HepG2 (cell line): ENCODE data around the gene SLC23A3. TPM values are rescaled to one million over a fixed set of nuclear protein-coding genes. Genes with fewer than 3 reads are reported as not detected.

Source experiments
- MAFG ChIP-seq: sonication (generic); formaldehyde crosslinking; IDR thresholded peaks from 2 replicates; pipeline ENCODE4 v1.5.1; 2020; ENCODE audit warnings: mild to moderate bottlenecking, missing genetic modification reagents
- NR1H2 ChIP-seq: sonication (generic); formaldehyde crosslinking; IDR thresholded peaks from 2 replicates; pipeline ENCODE4 v1.8.1; 2022; ENCODE audit warnings: low read depth, missing genetic modification reagents, borderline replicate concordance
- SSRP1 ChIP-seq: IDR thresholded peaks from 2 replicates; pipeline ENCODE4 v1.6.1; 2016; ENCODE audit warnings: control low read depth
- TAF1 ChIP-seq: sonication (generic); formaldehyde crosslinking; IDR thresholded peaks from 2 replicates; pipeline ENCODE4 v1.4.0; 2020; ENCODE audit warnings: missing genetic modification reagents
- ZNF567 ChIP-seq: sonication (generic); formaldehyde crosslinking; IDR thresholded peaks from 2 replicates; pipeline ENCODE4 v1.8.1; 2023; ENCODE audit warnings: mild to moderate bottlenecking, missing genetic modification reagents, borderline replicate concordance
- ZNF672 ChIP-seq: sonication (generic); formaldehyde crosslinking; IDR thresholded peaks from 2 replicates; pipeline ENCODE4 v1.8.1; 2022; ENCODE audit warnings: missing genetic modification reagents
- polyA plus RNA-seq, 8 experiments: library from polyadenylated mRNA; depleted of rRNA in 3 of 8; stranded (reverse) in 7 of 8; unstranded in 1 of 8; fragments of >200 nt; fragmentation: Illumina TruSeq in 4 of 8; extraction: Trizol in 4 of 8; gene quantifications; 2 replicates each; pipeline versions ENCODE4 v1.2.1 to v1.2.3, GENCODE V29; 2011 to 2016; ENCODE audit warnings: low read depth in 4 of 8, missing spikeins in 1 of 8, mixed read lengths in 1 of 8; ENCODE audit not compliant: insufficient read depth in 1 of 8
- total RNA-seq, 5 experiments: library from RNA; depleted of rRNA; stranded (reverse); fragments of >200 nt; fragmentation: Illumina TruSeq; extraction: Trizol; gene quantifications; 2 replicates each; pipeline ENCODE4 v1.2.3, GENCODE V29; 2016; ENCODE audit warnings: low read depth in 1 of 5
- TF ChIP-seq, protein P1 (sequence below), 2 experiments: sonication (generic) in 1 of 2; formaldehyde crosslinking in 1 of 2; IDR thresholded peaks; 2 replicates each; pipeline versions ENCODE4 v1.4.0 to v1.6.1; 2018 to 2020; ENCODE audit warnings: missing genetic modification reagents in 2 of 2, borderline replicate concordance in 1 of 2, low read depth in 1 of 2, mild to moderate bottlenecking in 1 of 2, missing biosample characterization in 1 of 2
- TF ChIP-seq, protein P2 (sequence below): sonication (generic); formaldehyde crosslinking; IDR thresholded peaks from 2 replicates; pipeline ENCODE4 v1.5.1; 2020; ENCODE audit warnings: mild to moderate bottlenecking, missing genetic modification reagents, borderline replicate concordance
- TF ChIP-seq, protein P3 (sequence below), 2 experiments: IDR thresholded peaks; 2 replicates each; pipeline ENCODE4 v1.6.1; 2011 to 2012; ENCODE audit warnings: low read length in 2 of 2, borderline replicate concordance in 1 of 2, low read depth in 1 of 2, mild to moderate bottlenecking in 1 of 2, moderate library complexity in 1 of 2
- TF ChIP-seq, protein P4 (sequence below): sonication (generic); formaldehyde crosslinking; IDR thresholded peaks from 2 replicates; pipeline ENCODE4 v1.5.1; 2020; ENCODE audit warnings: missing genetic modification reagents, mild to moderate bottlenecking, borderline replicate concordance
- TF ChIP-seq, protein P5 (sequence below): sonication (generic); formaldehyde crosslinking; conservative IDR thresholded peaks from 2 replicates; pipeline ENCODE4 v1.5.0; 2020; ENCODE audit warnings: missing genetic modification reagents
- TF ChIP-seq, protein P6 (sequence below): sonication (generic); formaldehyde crosslinking; IDR thresholded peaks from 2 replicates; pipeline ENCODE4 v1.4.0; 2020; ENCODE audit warnings: missing genetic modification reagents
- TF ChIP-seq, protein P7 (sequence below): IDR thresholded peaks from 2 replicates; pipeline ENCODE4 v1.6.1; 2016; ENCODE audit warnings: control low read depth

SLC23A3 gene
- total and polyA plus RNA-seq, 2 of the 13 experiments (the other 11 are each of a cell fraction or from before 2014, with no cell fraction given) = 0.38 to 0.78 TPM

DNA sequence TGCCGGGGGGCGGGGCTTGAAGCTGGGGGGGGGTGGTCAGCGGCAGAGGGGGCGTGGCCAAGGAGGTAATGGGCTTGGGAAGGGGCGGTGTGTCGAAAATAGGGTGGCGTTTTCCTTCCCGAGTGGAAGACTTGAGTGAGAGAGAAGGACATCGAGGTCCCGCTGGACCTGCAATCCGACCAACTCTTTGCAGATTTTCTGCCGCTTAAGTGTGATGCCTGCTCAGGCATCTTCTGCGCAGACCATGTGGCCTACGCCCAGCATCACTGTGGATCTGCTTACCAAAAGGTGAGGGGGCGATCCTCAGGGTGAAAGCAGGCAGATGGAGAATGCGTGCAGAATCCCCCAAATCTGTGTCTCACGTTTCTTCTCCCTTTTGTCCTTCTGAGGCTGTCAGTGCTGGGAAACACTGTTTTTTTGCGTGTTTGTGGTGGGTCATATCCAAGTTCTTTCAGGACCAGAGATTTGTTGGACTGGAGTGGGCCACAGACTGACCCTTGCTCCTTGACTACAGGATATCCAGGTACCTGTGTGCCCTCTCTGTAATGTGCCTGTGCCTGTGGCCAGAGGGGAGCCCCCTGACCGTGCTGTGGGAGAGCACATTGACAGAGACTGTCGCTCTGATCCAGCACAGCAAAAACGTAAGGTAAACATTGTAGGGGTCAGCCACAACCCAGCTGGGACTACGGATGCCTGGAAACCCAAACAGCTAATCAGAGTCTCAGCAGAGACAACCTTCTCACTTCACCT lies 37.5 kb upstream of the SLC23A3 start (continued):
- 0 out of 2 replicates have a peak, but pooled peaks have one; percentile 7 for TF ChIP-seq ZNF567 (CRISPR knock-in tag)
- no peak for TF ChIP-seq ZNF672 (CRISPR knock-in tag)
- TF ChIP-seq, protein P1, sequence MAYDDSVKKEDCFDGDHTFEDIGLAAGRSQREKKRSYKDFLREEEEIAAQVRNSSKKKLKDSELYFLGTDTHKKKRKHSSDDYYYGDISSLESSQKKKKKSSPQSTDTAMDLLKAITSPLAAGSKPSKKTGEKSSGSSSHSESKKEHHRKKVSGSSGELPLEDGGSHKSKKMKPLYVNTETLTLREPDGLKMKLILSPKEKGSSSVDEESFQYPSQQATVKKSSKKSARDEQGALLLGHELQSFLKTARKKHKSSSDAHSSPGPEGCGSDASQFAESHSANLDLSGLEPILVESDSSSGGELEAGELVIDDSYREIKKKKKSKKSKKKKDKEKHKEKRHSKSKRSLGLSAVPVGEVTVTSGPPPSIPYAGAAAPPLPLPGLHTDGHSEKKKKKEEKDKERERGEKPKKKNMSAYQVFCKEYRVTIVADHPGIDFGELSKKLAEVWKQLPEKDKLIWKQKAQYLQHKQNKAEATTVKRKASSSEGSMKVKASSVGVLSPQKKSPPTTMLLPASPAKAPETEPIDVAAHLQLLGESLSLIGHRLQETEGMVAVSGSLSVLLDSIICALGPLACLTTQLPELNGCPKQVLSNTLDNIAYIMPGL (CRISPR knock-in tag; IDR thresholded peaks at IDR 0.05; ENCODE audit: borderline replicate concordance in 1 of 2, low read depth in 1 of 2) = peak; percentile 21 to 67; a peak in 2 of 4 replicates
- TF ChIP-seq, protein P2, sequence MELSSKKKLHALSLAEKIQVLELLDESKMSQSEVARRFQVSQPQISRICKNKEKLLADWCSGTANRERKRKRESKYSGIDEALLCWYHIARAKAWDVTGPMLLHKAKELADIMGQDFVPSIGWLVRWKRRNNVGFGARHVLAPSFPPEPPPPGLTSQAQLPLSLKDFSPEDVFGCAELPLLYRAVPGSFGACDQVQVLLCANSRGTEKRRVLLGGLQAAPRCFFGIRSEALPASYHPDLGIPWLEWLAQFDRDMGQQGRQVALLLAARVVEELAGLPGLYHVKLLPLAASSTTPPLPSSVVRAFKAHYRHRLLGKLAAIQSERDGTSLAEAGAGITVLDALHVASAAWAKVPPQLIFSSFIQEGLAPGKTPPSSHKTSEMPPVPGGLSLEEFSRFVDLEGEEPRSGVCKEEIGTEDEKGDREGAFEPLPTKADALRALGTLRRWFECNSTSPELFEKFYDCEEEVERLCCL (CRISPR knock-in tag) = no peak
- TF ChIP-seq NR1H2 (CRISPR knock-in tag) = no peak
- no peak for TF ChIP-seq MAFG (CRISPR knock-in tag)
- TF ChIP-seq, protein P3, sequence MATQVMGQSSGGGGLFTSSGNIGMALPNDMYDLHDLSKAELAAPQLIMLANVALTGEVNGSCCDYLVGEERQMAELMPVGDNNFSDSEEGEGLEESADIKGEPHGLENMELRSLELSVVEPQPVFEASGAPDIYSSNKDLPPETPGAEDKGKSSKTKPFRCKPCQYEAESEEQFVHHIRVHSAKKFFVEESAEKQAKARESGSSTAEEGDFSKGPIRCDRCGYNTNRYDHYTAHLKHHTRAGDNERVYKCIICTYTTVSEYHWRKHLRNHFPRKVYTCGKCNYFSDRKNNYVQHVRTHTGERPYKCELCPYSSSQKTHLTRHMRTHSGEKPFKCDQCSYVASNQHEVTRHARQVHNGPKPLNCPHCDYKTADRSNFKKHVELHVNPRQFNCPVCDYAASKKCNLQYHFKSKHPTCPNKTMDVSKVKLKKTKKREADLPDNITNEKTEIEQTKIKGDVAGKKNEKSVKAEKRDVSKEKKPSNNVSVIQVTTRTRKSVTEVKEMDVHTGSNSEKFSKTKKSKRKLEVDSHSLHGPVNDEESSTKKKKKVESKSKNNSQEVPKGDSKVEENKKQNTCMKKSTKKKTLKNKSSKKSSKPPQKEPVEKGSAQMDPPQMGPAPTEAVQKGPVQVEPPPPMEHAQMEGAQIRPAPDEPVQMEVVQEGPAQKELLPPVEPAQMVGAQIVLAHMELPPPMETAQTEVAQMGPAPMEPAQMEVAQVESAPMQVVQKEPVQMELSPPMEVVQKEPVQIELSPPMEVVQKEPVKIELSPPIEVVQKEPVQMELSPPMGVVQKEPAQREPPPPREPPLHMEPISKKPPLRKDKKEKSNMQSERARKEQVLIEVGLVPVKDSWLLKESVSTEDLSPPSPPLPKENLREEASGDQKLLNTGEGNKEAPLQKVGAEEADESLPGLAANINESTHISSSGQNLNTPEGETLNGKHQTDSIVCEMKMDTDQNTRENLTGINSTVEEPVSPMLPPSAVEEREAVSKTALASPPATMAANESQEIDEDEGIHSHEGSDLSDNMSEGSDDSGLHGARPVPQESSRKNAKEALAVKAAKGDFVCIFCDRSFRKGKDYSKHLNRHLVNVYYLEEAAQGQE (IDR thresholded peaks at IDR 0.05; ENCODE audit: borderline replicate concordance in 1 of 2, low read depth in 1 of 2, low read length in 2 of 2) = no peak
- TF ChIP-seq TAF1 (CRISPR knock-in tag) = no peak
- TF ChIP-seq, protein P4, sequence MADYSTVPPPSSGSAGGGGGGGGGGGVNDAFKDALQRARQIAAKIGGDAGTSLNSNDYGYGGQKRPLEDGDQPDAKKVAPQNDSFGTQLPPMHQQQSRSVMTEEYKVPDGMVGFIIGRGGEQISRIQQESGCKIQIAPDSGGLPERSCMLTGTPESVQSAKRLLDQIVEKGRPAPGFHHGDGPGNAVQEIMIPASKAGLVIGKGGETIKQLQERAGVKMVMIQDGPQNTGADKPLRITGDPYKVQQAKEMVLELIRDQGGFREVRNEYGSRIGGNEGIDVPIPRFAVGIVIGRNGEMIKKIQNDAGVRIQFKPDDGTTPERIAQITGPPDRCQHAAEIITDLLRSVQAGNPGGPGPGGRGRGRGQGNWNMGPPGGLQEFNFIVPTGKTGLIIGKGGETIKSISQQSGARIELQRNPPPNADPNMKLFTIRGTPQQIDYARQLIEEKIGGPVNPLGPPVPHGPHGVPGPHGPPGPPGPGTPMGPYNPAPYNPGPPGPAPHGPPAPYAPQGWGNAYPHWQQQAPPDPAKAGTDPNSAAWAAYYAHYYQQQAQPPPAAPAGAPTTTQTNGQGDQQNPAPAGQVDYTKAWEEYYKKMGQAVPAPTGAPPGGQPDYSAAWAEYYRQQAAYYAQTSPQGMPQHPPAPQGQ (CRISPR knock-in tag) = no peak; the same call in 1 of the 2 replicates
- TF ChIP-seq, protein P5, sequence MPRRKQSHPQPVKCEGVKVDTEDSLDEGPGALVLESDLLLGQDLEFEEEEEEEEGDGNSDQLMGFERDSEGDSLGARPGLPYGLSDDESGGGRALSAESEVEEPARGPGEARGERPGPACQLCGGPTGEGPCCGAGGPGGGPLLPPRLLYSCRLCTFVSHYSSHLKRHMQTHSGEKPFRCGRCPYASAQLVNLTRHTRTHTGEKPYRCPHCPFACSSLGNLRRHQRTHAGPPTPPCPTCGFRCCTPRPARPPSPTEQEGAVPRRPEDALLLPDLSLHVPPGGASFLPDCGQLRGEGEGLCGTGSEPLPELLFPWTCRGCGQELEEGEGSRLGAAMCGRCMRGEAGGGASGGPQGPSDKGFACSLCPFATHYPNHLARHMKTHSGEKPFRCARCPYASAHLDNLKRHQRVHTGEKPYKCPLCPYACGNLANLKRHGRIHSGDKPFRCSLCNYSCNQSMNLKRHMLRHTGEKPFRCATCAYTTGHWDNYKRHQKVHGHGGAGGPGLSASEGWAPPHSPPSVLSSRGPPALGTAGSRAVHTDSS (CRISPR knock-in tag) = no peak
- TF ChIP-seq SSRP1 (CRISPR knock-in tag) = peak; percentile 97
- TF ChIP-seq, protein P6, sequence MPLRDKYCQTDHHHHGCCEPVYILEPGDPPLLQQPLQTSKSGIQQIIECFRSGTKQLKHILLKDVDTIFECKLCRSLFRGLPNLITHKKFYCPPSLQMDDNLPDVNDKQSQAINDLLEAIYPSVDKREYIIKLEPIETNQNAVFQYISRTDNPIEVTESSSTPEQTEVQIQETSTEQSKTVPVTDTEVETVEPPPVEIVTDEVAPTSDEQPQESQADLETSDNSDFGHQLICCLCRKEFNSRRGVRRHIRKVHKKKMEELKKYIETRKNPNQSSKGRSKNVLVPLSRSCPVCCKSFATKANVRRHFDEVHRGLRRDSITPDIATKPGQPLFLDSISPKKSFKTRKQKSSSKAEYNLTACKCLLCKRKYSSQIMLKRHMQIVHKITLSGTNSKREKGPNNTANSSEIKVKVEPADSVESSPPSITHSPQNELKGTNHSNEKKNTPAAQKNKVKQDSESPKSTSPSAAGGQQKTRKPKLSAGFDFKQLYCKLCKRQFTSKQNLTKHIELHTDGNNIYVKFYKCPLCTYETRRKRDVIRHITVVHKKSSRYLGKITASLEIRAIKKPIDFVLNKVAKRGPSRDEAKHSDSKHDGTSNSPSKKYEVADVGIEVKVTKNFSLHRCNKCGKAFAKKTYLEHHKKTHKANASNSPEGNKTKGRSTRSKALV (CRISPR knock-in tag) = no peak
- TF ChIP-seq, protein P7, sequence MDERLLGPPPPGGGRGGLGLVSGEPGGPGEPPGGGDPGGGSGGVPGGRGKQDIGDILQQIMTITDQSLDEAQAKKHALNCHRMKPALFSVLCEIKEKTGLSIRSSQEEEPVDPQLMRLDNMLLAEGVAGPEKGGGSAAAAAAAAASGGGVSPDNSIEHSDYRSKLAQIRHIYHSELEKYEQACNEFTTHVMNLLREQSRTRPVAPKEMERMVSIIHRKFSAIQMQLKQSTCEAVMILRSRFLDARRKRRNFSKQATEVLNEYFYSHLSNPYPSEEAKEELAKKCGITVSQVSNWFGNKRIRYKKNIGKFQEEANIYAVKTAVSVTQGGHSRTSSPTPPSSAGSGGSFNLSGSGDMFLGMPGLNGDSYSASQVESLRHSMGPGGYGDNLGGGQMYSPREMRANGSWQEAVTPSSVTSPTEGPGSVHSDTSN = no peak
